Stomach (tissue), 4 donors: ENCODE measurements around the gene OR2M4.

Experiments used
- POLR2A ChIP-seq, 4 donors: fragments of 450-650 bp; IDR thresholded peaks; one replicate each; pipeline ENCODE4 v1.6.1; 2016; ENCODE audit warnings: antibody characterized with exemption in 4 of 4, control low read depth in 2 of 4, mild to moderate bottlenecking in 1 of 4, moderate library complexity in 1 of 4
- POLR2AphosphoS5 ChIP-seq, 3 donors: sonication (generic); formaldehyde crosslinking; IDR thresholded peaks; one replicate each; pipeline ENCODE4 v1.6.1; 2016; ENCODE audit warnings: antibody characterized with exemption in 3 of 3
- TF ChIP-seq, protein P1 (sequence below), 7 experiments: fragments of 450-650 bp in 4 of 7; fragments of 200-600 bp in 3 of 7; sonication (generic) in 3 of 7; IDR thresholded peaks; one replicate each; pipeline ENCODE4 v1.5.1; 2016 to 2019; ENCODE audit warnings: antibody characterized with exemption in 7 of 7, control low read depth in 2 of 7, mild to moderate bottlenecking in 1 of 7

DNA sequence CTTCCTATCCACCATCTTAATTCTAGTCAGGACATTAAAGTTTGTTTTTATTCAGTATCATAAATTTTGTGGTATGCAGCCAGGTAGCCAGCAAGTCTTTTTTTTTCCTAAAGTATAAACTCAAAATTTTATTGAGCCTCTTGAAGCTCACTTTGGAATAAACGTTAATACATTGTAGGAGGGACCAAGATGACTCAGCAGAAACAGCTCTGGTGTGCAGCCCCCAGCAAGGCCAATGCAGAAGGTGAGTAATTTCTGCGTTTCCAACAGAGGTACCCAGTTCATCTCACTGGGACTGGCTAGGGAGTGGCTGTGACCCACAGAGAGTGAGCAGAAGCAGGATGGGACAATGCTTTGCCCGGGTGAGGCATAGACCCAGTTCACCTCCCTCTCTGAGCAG lies 43.9 kb upstream of the OR2M4 start:
- TF ChIP-seq, protein P1, sequence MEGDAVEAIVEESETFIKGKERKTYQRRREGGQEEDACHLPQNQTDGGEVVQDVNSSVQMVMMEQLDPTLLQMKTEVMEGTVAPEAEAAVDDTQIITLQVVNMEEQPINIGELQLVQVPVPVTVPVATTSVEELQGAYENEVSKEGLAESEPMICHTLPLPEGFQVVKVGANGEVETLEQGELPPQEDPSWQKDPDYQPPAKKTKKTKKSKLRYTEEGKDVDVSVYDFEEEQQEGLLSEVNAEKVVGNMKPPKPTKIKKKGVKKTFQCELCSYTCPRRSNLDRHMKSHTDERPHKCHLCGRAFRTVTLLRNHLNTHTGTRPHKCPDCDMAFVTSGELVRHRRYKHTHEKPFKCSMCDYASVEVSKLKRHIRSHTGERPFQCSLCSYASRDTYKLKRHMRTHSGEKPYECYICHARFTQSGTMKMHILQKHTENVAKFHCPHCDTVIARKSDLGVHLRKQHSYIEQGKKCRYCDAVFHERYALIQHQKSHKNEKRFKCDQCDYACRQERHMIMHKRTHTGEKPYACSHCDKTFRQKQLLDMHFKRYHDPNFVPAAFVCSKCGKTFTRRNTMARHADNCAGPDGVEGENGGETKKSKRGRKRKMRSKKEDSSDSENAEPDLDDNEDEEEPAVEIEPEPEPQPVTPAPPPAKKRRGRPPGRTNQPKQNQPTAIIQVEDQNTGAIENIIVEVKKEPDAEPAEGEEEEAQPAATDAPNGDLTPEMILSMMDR (IDR thresholded peaks at IDR 0.05) = no peak
- TF ChIP-seq POLR2A (IDR thresholded peaks at IDR 0.05) (no peak), POLR2AphosphoS5 (IDR thresholded peaks at IDR 0.05) (no peak)
